ENCODE data around the gene TNKS1BP1.

The TNKS1BP1 gene

GRCh38 chr11:57330029-57330428 is 5.3 kb upstream of the TNKS1BP1 start:
- DNase-seq, result peak; percentile 51 to 52

GRCh38 chr11:57327721-57328120 is 3.0 kb upstream of the TNKS1BP1 start:
- DNase-seq, result no peak

GRCh38 chr11:57325735-57326048 is 940 bp upstream of the TNKS1BP1 start:
- DNase-seq, result no peak

- DNase-seq, result peak in 1 of 2 experiments; percentile 28
These were observed 432 bp downstream of the TNKS1BP1 start for GRCh38 chr11:57324154-57324885.

- no peak for DNase-seq
These were observed 948 bp downstream of the TNKS1BP1 start for GRCh38 chr11:57323855-57324153.

- no peak for DNase-seq
These were observed 1.4 kb downstream of the TNKS1BP1 start for GRCh38 chr11:57323167-57323854.

- DNase-seq, result peak in 1 of 2 experiments; percentile 37
These were observed 2.2 kb downstream of the TNKS1BP1 start for GRCh38 chr11:57322256-57323166.

GRCh38 chr11:57321388-57322255 is 3.1 kb downstream of the TNKS1BP1 start:
- DNase-seq, result no peak

- DNase-seq, result no peak
These were observed 3.9 kb downstream of the TNKS1BP1 start for GRCh38 chr11:57320719-57321387.

GRCh38 chr11:57320067-57320718 is 4.6 kb downstream of the TNKS1BP1 start:
- no peak for DNase-seq

- DNase-seq, result no peak
These were observed 6.6 kb downstream of the TNKS1BP1 start for GRCh38 chr11:57318178-57318577.

GRCh38 chr11:57316017-57316416 is 8.7 kb downstream of the TNKS1BP1 start:
- DNase-seq, result no peak

GRCh38 chr11:57315491-57315890 is 9.3 kb downstream of the TNKS1BP1 start:
- no peak for DNase-seq

GRCh38 chr11:57314221-57314973 is 10.4 kb downstream of the TNKS1BP1 start:
- DNase-seq, result no peak

GRCh38 chr11:57313788-57314135 is 11.0 kb downstream of the TNKS1BP1 start:
- DNase-seq, result no peak

GRCh38 chr11:57313071-57313787 is 11.5 kb downstream of the TNKS1BP1 start:
- no peak for DNase-seq

- DNase-seq, result no peak
These were observed 12.2 kb downstream of the TNKS1BP1 start for GRCh38 chr11:57312511-57313021.

- peak; percentile 79 to 86 for DNase-seq
These were observed 13.4 kb downstream of the TNKS1BP1 start for GRCh38 chr11:57311109-57311936.

- no peak for DNase-seq
These were observed 14.1 kb downstream of the TNKS1BP1 start for GRCh38 chr11:57310630-57311086.
